UCSD-AML1 (cell line): Measurements from ENCODE around the gene ANTXR2.

Experiments used
- DNase-seq: peaks from one replicate; lab custom pipeline; 2025; ENCODE audit not compliant: unreplicated experiment; lab: John Stamatoyannopoulos, UW

Gene ANTXR2

DNA sequence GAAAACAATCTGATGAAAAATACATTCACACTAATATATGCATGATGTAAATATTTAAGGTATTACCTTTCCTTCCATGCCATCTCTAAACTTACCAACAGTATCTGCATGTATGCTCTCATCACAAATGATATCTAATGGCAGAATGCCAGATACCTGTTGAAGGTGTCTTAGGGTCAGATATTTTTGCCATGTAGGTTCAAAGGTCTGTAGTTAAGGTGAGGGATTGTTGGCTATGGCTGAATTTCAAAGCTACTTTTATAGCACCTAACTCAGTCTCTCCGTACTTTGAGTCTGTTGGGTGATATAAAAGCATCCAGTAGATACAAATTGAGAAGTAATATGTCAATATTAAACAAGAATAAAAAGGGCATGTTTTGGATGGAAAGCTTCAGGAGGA, 19.8 kb upstream of the ANTXR2 start:
- no peak for DNase-seq

DNA sequence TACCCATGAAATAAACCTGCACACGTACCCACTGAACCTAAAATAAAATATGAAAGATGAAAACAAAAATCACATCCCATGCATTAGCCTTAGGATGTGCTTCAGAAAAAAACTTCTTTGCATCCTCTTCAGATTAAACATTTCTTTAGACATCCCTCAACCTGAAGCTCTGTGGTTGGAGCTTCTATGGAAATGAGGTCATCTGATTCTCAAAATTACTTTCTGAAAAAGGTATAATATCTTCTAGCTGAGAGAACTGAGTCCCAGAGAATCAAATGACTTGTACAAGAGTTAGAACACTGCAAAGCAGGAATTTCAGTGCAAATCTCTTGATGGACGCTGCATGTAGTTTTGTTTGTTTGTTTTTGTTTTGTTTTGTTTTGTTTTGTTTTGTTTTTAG, 19.1 kb upstream of the ANTXR2 start:
- DNase-seq = no peak

DNA sequence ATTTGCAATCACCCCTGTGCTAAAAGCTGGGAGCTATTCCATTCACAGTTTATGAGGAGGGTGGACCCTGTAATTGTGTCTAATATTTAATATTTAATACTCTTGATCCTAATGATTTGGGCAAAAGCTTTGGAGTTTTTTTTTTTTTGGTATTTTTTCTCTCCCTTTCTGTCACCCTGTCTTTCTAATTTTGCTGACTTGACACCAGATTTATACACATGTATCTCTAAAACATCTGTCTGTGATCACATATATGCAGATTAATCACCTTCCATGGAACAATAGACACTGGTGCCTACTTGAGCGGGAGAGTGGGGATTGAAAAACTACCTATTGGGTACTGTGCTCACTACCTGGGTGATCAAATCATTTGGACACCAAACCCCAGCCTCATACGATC, 18.7 kb upstream of the ANTXR2 start:
- DNase-seq = no peak

DNA sequence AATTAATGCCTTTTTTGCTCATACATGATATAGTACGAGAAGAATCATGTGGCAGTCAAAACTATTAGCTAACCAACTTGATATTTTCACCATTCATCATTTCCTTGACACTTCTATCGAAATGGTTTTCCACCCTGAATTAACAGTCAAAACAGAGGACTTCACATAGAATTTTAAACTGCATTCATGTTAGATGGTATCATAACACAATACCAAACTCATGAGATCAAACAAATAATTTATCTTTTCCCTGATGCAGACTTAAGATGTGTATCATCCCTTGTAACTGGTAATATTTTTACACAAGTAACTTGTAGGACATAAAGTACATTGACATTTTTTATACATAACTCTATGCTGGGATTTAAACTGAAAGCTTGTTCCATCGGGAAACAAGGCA, 18.2 kb upstream of the ANTXR2 start:
- DNase-seq = no peak

DNA sequence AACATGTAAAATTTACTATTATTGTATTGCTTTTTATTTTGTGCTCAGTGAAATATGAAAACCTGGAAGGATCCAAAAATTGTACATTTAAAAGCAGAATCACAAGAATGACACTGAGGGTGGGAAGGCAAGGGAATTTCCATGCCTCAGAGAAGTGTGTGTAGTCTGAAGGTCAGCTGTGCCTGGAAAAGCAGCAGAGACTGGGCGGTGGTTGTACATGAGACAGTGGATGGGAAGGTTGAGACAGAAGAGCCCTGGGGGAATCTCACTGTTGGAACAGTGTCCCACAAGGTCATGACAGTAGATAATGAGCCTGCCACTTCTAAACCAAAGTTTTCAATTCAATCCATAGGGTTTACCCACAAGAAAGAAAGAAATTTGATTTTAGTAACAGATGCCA, 17.1 kb upstream of the ANTXR2 start:
- DNase-seq = no peak

DNA sequence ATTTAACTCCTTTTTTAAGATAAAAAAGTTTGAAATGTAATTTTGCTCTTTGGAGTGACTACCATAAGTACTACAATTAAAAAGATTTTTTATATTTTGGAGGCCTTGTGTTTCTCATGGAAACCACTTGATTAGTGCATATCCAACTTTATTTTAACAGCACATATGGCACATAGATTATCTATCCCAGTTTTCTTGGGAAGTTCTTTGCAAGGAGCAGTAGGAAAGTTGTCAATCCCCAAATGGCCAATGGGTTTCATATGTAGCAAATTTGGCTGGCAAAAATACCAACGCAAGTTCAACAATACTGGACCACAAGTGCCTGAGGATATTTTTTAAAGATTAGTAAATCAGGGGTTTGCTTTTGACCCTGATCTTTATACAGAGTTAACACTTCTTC, 15.4 kb upstream of the ANTXR2 start:
- DNase-seq = no peak

DNA sequence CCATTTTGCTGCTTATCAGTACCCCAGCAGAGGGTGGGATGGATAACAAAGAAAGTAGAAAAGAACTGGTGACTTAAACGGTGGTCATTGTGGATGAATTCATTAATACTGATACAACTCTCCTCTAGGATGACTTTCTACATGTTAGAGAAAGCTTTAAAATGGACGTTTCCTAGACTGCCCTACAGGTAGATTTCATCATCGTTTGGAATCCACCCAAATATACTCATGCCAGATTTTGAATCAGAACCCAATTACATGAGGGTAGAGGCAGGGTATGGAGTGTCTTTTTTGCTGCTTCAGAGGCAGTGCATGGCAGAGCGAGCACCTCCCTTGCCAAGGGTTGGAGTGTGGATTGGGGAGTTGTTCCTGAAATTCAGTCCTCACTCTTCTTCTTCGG, 13.3 kb upstream of the ANTXR2 start:
- DNase-seq = no peak

DNA sequence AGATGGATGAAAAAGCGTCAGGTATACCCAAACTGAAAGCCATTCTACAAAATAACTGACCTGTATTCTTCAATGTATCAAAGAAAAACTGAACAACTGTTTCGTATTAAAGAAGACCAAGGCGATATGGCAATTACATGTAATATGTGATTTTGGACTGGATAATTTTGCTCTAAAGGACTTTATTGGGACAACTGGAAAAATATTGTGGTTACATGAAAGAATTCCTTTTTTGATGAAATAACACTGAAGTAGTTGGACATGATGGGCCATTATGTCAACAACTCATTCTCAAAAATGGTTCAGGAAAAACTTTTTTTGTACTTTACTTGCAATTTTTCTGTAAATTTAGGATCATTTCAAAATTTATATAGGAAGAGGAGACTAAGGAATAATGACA, 12.1 kb upstream of the ANTXR2 start:
- no peak for DNase-seq

DNA sequence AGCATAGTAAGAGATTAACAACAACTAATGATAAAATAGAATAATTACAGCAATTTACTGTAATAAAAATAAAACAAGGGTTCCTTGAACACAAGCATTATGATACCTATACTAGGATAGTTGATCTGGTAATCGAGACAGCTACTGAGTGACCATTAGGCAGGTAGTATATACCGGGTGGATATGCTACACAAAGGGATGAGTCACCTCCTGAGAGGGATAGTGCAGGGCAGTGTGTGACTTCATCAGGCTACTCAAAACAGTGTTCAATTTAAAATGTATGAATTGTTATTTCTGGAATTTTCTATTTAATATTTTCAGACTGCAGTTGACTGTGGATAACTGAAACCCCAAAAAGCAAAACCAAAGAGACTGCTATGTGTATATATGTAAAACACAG, 9.7 kb upstream of the ANTXR2 start:
- DNase-seq = no peak

DNA sequence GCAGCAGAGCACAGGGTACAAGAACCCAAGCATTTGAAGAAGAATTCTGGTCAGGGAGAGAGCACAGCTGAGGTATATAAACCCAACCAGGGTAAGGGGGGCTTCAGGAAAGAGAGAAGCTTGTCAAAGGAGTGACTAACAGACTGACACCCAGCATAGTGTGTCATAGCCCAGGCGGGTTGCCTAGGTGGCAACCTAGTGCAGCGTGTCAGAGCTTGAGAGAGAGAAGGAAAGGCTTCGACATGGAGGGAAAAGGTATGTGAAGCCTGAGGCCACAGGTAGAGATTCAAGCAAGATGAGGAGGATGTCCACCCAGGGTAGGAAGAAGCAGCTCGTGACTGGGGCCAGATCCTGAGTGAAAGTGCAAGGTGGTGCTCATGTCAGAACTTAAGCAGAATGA, 8.5 kb upstream of the ANTXR2 start:
- DNase-seq = no peak

DNA sequence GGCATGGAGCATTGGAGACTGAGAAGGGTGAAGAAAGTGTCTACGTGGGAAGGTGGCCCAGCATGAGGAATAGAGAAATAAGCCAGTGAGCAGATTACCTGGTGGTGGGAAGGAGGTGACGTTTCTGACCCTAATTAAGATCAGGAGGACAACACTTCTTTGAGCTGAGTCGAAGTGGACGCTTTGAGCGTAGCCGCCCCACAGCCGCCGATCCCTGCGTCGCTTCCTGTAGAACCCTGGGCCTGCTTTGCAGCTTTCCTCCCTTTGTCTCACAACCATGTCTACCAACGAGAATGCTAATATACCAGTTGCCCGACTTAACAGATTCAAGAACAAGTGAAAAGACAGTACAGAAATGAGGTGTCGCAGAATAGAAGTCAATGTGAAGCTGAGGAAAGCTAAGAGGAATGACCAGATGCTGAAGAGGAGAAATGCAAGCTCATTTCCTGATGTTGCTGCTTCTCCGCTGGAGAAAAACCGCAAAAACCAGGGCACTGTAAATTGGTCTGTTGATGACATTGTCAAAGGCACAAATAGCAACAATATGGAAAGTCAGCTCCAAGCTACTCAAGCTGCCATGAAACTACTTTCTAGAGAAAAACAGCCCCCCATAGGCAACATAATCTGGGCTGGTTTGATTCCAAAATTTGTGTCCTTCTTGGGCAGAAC, 6.4 kb upstream of the ANTXR2 start:
- peak; percentile 38 for DNase-seq

DNA sequence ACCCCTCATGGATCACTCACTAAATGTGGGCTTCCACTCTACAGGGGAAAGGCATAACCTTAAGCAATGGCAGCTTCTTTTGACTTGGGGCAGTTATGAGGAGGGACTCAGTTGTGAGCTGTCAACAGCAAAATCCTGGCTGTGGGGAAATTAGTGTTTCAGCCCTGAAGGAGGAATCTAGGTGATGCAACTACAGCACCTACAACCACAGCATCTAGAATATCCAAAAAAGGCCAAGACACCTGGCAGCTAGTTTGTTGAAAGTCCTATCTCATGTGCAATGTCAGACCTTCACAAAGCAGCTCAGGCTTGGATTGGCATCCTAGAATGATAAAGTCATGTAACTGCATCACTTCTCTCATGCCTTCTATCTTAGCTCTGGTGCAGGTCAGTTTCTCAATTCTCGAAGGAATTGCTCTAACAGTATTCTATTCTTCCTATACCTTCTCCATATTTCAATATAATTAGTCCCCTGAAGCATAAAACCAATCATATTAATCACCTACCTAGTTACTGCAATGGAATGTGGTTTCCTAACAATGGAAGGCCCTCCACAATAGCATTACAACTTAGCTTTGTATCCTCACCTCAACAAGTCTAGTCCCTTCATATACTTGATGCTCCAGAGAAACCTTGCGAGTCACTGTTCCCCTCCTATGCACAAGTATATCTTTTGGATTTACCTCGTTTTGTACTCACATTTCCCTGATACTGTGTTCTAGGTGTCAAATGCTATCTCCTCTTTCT, 5.5 kb upstream of the ANTXR2 start:
- DNase-seq = no peak

DNA sequence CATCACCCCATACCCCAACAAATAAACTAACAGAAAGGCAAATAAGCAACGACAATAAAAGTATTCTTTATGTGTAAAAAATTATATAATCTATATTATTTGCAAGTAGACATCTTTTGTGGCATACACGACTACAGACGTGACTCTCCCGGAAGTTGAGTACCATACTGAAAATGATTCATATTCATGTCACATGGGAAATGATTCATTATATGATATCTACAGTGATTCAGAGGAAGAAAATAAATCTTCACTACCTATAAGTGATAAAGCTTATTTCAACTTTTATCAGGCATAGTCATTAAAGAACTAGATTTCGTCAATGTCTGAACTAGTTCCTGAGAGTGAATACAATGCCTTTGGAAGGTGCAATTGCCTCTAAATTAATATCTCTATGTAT, 4.6 kb upstream of the ANTXR2 start:
- no peak for DNase-seq

DNA sequence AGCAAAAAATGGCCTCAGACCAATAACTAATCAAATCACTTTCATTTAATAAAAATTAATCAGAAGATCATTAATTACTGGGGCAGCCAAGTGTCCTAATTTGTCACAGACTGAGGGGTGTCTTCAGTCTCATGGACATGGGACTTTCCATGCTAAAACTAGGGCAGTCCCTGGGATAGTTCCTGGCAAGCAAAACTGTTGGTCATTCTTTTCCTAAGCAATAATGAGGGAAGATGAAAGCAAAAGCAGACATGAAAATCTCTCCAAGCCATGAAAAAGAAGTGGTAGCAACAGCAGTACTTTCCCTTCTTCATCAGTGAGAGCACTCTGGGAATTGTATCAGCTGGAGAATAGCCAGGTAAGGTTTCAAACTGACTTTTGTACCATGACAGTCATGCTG, 3.7 kb upstream of the ANTXR2 start:
- DNase-seq = no peak

DNA sequence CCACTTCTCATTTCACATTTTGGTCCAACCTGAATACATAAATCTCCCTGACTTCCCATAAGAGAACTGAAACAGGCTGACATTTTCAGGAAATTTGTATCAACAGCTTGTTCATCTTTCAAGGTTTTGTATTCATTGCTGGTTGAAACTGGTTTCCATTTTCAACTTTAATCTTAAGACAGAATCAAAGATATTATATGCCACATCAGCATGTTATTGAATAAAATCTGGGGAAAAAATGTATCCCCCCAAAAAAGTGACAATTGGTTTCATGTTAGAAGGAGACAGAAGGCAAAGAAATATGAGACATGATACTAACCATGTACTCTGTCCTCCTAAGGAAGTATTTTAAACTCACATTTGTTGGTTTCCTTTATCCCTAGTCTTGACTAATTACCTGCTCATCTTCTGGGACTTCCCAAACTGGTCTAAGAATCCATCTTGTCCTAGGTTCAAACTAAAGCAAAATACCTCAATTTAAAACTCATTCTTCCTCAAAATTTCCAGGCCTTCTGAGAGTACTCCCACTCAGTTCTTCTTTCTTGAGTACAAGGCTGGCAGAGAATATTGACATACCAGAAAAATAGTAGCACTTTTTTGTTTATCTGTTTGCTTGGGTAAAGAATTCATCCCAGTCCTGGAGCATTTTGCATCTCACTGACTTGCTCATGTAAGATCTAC, 3.1 kb upstream of the ANTXR2 start:
- DNase-seq = no peak

DNA sequence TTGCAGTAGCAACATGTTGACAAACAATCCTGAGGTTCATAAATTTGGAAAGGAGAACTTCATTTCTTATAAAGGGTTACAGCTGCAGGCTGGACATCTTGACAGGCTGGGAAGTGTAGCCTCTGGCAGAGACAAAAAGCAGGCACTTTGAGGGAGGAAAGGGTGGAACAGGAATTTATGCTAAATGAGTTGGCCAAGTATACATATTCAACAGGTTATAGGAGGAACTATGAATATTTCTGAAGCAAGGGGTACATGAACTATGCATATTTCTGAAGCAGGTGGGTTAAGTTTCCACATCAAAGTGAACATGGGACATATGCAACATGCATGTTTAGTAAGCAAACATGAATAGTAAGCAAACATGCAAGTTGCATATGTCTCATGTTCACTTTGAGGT, 1.6 kb upstream of the ANTXR2 start:
- no peak for DNase-seq

DNA sequence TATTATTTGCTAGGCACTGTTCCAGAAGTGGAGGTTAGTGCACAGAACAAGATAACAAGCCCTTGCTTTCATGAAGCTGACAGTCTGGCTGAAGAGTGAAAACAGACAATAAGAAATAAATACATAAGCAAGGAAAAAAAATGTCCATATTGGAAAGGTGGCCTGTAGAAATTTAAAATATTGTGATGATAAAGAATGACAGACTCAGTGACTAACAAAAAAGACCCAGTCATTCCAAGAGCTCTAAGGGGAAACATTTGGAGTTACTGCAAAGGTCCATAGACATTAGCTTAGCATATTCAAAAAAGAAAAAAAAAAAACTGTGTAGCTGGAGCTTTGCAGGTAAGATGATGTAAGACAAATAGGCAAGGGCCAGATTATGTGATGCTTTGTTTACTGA, 1.0 kb upstream of the ANTXR2 start:
- DNase-seq = no peak

DNA sequence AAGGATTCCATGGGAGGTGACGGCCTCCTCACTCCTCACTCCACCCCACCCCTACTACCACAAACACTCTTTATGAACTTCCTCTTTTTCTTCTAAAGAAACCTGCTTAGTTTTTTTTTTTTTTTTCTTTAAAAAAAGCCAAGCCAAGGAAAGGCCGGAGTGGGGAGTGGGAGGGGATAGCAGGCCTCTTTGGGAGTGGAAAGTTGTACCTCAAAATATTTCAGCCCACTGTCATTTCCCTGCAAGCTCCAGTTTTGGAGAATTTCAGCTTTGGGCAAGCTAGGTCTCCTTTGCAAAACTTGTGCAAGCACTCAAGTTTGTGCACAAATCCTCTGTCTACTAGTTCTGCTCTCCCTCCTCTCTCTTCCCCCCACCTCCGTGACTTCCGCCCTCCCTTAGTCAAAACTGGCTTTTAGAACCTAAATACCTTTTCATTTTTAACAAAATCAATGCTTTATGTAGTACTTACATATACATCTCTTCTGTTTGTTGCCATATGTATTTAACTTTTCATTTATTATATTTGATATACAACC, 512 bp upstream of the ANTXR2 start:
- DNase-seq = no peak

DNA sequence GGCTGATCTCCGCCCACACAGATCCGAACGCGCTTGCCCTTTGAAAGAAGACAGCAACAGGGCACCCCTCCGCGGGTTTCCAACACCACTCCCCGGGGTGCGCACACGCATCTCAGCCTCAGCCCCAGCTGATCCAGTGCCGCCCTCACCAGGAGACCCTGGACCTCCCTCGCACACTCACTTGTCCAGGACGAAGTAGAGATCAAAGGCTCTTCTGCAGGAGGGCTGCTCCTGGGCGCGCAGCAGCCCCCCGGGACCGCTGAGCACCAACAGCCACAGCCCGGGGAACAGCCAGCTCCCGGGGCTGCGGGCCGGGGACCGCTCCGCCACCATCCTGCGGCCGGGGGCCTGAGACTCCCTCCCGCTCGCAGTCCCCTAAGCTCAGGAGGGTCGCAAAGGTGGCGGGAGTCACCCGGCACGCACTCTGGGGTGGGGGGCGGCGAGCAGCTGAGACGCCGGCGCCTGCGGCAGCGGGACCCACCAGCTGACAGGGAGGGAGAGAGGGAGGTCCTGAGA, 743 bp downstream of the ANTXR2 start:
- peak; percentile 65 for DNase-seq

DNA sequence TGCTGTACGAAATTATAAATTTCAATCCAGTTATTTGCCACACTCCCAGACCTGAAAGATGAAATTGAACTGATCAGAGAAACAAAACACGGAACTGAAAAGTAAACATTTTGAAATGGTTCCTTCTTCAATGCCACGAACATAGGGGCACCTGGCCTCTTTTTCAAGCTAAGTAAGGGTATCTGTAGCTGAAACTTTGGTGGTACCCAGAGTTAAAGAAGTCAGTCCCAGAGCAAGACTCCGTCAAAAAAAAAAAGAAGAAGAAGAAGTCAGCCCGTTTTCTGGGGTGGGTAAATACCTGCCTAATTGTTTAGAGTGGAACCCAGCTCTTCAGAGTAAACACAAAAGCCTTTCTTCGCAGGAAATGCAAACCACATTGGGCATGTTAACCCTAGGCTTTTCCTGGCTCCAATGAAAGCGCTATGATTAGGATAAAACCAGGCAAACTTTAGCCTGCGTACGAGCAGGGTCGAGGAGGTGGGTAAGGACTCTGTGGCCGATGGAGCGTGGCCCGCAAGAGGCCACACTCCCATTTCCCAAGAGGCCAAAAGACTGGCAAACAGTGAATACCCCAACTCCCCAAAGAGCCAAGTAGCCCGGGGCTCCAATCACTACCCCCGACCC, 1.3 kb downstream of the ANTXR2 start:
- DNase-seq = no peak

DNA sequence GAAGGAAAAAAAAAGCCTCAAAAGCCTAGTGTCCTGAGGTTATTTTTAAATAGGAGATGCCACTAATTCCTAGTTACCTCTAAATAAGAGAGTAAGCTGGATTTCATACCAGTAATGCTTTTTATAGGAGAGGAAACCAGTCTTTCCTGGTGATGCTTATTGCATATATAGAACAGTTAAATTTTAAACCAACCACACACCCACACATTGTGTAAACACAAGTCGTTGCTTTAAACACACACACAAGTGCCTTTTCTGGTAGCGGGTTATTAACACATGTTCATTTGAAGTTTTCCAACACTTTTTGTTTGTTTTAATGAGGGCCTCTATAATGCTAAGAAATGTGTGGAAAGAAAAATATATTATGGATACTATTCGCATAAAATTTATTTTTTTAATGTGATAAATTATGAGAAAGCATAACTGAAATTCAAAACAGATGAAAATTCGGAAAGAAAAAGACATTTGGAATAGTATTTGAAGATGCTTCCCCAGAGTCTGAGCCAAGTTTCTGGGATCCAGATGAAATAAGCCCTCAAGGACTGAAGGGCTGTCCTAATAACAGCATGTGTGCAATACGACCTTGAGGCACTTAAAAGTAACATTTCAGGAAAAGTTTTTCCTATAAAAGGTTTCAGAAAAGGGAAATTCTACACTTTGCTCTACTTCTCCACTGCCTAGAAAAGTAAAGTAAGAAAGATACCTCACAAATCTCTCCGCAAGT, 2.0 kb downstream of the ANTXR2 start:
- DNase-seq = no peak
